GM18508 (cell line): ENCODE results near the gene SOWAHA.
"Not testable (repeated sequence)": the region's sequence is repeated elsewhere in the genome, so short reads cannot be mapped to it uniquely, and the experiment has no call there.

Source experiments
- ATAC-seq: cut with Tn5 transposase; IDR thresholded peaks from one replicate; pipeline ENCODE4 v1.9.1; 2021; ENCODE audit warnings: moderate number of reproducible peaks; ENCODE audit not compliant: insufficient read depth, unreplicated experiment

SOWAHA gene

GRCh38 chr5:132777209-132778069 lies 35.7 kb upstream of the SOWAHA start, which contains the start of gene SEPTIN8:
Gene SEPTIN8, minus strand, starts transcription at chr5:132777239. Its CDS starts 102 bp downstream, at chr5:132777137.
- ATAC-seq: no peak

GRCh38 chr5:132778129-132778528 lies 35.0 kb upstream of the SOWAHA start:
- ATAC-seq: no peak

GRCh38 chr5:132778856-132779255 lies 34.2 kb upstream of the SOWAHA start:
- no peak for ATAC-seq

- no peak for ATAC-seq
Measured at GRCh38 chr5:132779961-132780360, 33.1 kb upstream of the SOWAHA start.

- no peak for ATAC-seq
Measured at GRCh38 chr5:132780577-132780976, 32.5 kb upstream of the SOWAHA start.

GRCh38 chr5:132781029-132781428 lies 32.1 kb upstream of the SOWAHA start:
- no peak for ATAC-seq

GRCh38 chr5:132782101-132782500 lies 31.0 kb upstream of the SOWAHA start:
- ATAC-seq: no peak

- ATAC-seq: no peak
Measured at GRCh38 chr5:132785365-132785764, 27.7 kb upstream of the SOWAHA start.

- ATAC-seq: no peak
Measured at GRCh38 chr5:132785864-132786263, 27.2 kb upstream of the SOWAHA start.

GRCh38 chr5:132787076-132787475 lies 26.0 kb upstream of the SOWAHA start:
- ATAC-seq: no peak

- ATAC-seq: no peak
Measured at GRCh38 chr5:132788508-132788907, 24.6 kb upstream of the SOWAHA start.

GRCh38 chr5:132788990-132789886 lies 23.9 kb upstream of the SOWAHA start:
- no peak for ATAC-seq

GRCh38 chr5:132790201-132790865 lies 22.8 kb upstream of the SOWAHA start:
- ATAC-seq: no peak

- no peak for ATAC-seq
Measured at GRCh38 chr5:132791026-132791425, 22.1 kb upstream of the SOWAHA start.

- ATAC-seq: no peak
Measured at GRCh38 chr5:132797651-132798050, 15.5 kb upstream of the SOWAHA start.

GRCh38 chr5:132799392-132799791 lies 13.7 kb upstream of the SOWAHA start:
- ATAC-seq: no peak

GRCh38 chr5:132800545-132800944 lies 12.6 kb upstream of the SOWAHA start:
- ATAC-seq: no peak

GRCh38 chr5:132802044-132802684 lies 10.9 kb upstream of the SOWAHA start:
- ATAC-seq: no peak

- ATAC-seq: not testable (repeated sequence)
Measured at GRCh38 chr5:132802685-132803066, 10.4 kb upstream of the SOWAHA start.

GRCh38 chr5:132804219-132804618 lies 8.9 kb upstream of the SOWAHA start:
- not testable (repeated sequence) for ATAC-seq
